Panc1 (cell line): ENCODE results near the gene NFKBIZ. TPM values are rescaled to one million over a fixed set of nuclear protein-coding genes. Genes with fewer than 3 reads are reported as not detected.

Source experiments
- ATAC-seq: fragments of 200-7000 bp; cut with Tn5 transposase; 2 replicates; pipeline ENCODE4 v1.9.1; 2020; ENCODE audit warnings: mild to moderate bottlenecking, moderate library complexity
- BruUV-seq: library from RNA; stranded (reverse); fragments of 400-500 nt; replicated peaks from 2 replicates; lab custom pipeline; 2021; lab: Mats Ljungman, UMichigan
- CTCF ChIA-PET: fragments of 300-600 bp; sonication (Branson Sonifier 250); formaldehyde crosslinking; loops from one replicate; lab custom pipeline; 2022; ENCODE audit warnings: antibody characterized with exemption; lab: Charles Lee
- POLR2A ChIA-PET: fragments of 300-600 bp; sonication (Branson Sonifier 250); formaldehyde crosslinking; loops from one replicate; lab custom pipeline; 2022; ENCODE audit warnings: antibody characterized with exemption; lab: Charles Lee
- DNase-seq: peaks from one replicate; pipeline ENCODE4 v3.0.0-alpha.2; 2010; ENCODE audit warnings: low read depth, low spot score
- H3K27ac ChIP-seq: 2 replicates; pipeline ENCODE4 v1.5.1; 2011; ENCODE audit warnings: mild to moderate bottlenecking, low read length, inconsistent platforms
- H3K27me3 ChIP-seq: fragments of 200-500 bp; sonication (Bioruptor generic); 2 replicates; pipeline ENCODE4 v1.6.0; 2014; ENCODE audit warnings: low read length, inconsistent platforms; ENCODE audit not compliant: control insufficient read depth, insufficient read depth
- H3K36me3 ChIP-seq: fragments of 200-500 bp; sonication (Bioruptor generic); 2 replicates; pipeline ENCODE4 v1.5.1; 2014; ENCODE audit warnings: inconsistent platforms, mild to moderate bottlenecking, low read length, moderate library complexity; ENCODE audit not compliant: control insufficient read depth, insufficient read depth
- H3K4me1 ChIP-seq: 2 replicates; pipeline ENCODE4 v1.5.1; 2011; ENCODE audit warnings: inconsistent platforms, mild to moderate bottlenecking, low read length, moderate library complexity; ENCODE audit not compliant: control insufficient read depth, insufficient read depth
- H3K4me3 ChIP-seq, 2 experiments: 2 replicates each; pipeline ENCODE4 v1.5.1; 2011 to 2012; ENCODE audit warnings: low read depth in 2 of 2, low read length in 2 of 2, mild to moderate bottlenecking in 2 of 2, inconsistent platforms in 1 of 2, moderate library complexity in 1 of 2
- H3K9me3 ChIP-seq: fragments of 200-500 bp; sonication (Bioruptor generic); 2 replicates; pipeline ENCODE4 v1.5.1; 2014; ENCODE audit warnings: low read depth, mild to moderate bottlenecking, inconsistent platforms, low read length, moderate library complexity; ENCODE audit not compliant: control insufficient read depth, insufficient read depth
- POLR2AphosphoS5 ChIP-seq: IDR thresholded peaks from 2 replicates; pipeline ENCODE4 v1.6.1; 2012; ENCODE audit warnings: mild to moderate bottlenecking, low read depth, low read length, moderate library complexity
- REST ChIP-seq, 2 experiments: IDR thresholded peaks; 2 replicates each; pipeline ENCODE4 v1.6.1; 2011 to 2012; ENCODE audit warnings: low read depth in 2 of 2, control low read depth in 1 of 2, low read length in 1 of 2, mild to moderate bottlenecking in 1 of 2, moderate library complexity in 1 of 2; ENCODE audit not compliant: insufficient read depth in 1 of 2
- SIN3A ChIP-seq: IDR thresholded peaks from 2 replicates; pipeline ENCODE4 v1.6.1; 2012; ENCODE audit warnings: low read depth, mild to moderate bottlenecking, low read length, moderate library complexity, borderline replicate concordance; ENCODE audit not compliant: insufficient read depth
- TCF7L2 ChIP-seq: IDR thresholded peaks from 2 replicates; pipeline ENCODE4 v1.6.1; 2011; ENCODE audit warnings: mild to moderate bottlenecking, low read depth, low read length, inconsistent platforms
- in situ Hi-C: cut with HindIII; loops from 2 replicates; pipeline ENCODE4 v1.10.0; 2016; ENCODE audit warnings: low sequenced_read_pairs, low pct_unique_long_range_greater_than_20kb
- intact Hi-C: fragments of 100-400 bp; cut with micrococcal nuclease; formaldehyde crosslinking; loops from one replicate; pipeline ENCODE4 v1.10.0; 2022; ENCODE audit not compliant: unreplicated experiment
- total RNA-seq: library from RNA; stranded (reverse); gene quantifications from one replicate; pipeline ENCODE4 v1.2.1, GENCODE V29; 2021; ENCODE audit not compliant: unreplicated experiment
- TF ChIP-seq, protein P1 (sequence below): fragments of 450-650 bp; IDR thresholded peaks from 2 replicates; pipeline ENCODE4 v1.5.1; 2017; ENCODE audit warnings: mild to moderate bottlenecking

Gene NFKBIZ
- total RNA-seq, 1 experiment from 2014 or later: 17.4 TPM

GRCh38 chr3:101814835-101815234, 34.5 kb upstream of the NFKBIZ start:
- TF ChIP-seq REST (IDR thresholded peaks at IDR 0.05; ENCODE audit: insufficient read depth in 1 of 2, low read depth in 2 of 2, low read length in 1 of 2) (no peak), POLR2AphosphoS5 (no peak), TCF7L2 (no peak), SIN3A (no peak)
- TF ChIP-seq, protein P1, sequence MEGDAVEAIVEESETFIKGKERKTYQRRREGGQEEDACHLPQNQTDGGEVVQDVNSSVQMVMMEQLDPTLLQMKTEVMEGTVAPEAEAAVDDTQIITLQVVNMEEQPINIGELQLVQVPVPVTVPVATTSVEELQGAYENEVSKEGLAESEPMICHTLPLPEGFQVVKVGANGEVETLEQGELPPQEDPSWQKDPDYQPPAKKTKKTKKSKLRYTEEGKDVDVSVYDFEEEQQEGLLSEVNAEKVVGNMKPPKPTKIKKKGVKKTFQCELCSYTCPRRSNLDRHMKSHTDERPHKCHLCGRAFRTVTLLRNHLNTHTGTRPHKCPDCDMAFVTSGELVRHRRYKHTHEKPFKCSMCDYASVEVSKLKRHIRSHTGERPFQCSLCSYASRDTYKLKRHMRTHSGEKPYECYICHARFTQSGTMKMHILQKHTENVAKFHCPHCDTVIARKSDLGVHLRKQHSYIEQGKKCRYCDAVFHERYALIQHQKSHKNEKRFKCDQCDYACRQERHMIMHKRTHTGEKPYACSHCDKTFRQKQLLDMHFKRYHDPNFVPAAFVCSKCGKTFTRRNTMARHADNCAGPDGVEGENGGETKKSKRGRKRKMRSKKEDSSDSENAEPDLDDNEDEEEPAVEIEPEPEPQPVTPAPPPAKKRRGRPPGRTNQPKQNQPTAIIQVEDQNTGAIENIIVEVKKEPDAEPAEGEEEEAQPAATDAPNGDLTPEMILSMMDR: no peak
- BruUV-seq: no TSS peak
- H3K4me3 ChIP-seq: no peak overlapping the region
- intact Hi-C loops: no loop called here
- no peaks in the 10 kb centered on the region for H3K36me3 ChIP-seq
- in situ Hi-C loops: loop anchor here (25.0 kb wide), 1 partner anchor 722 kb away; no protein-coding TSS in a partner anchor
- no peak for ATAC-seq
- H3K9me3 ChIP-seq: no peaks in the 10 kb centered on the region
- H3K27me3 ChIP-seq: no peaks in the 10 kb centered on the region
- ChIA-PET POLR2A (interaction anchor here (0.5 to 1.0 kb wide), 2 partner anchors 8 to 414 kb away, joined by 3 read pairs; no protein-coding TSS in a partner anchor), CTCF (interaction anchor here (1.3 kb wide), 1 partner anchor 410 kb away, joined by 7 read pairs; no protein-coding TSS in a partner anchor)
- no peaks in the 10 kb centered on the region for H3K4me1 ChIP-seq
- no peak overlapping the region for H3K27ac ChIP-seq
- DNase-seq: no peak

DNA sequence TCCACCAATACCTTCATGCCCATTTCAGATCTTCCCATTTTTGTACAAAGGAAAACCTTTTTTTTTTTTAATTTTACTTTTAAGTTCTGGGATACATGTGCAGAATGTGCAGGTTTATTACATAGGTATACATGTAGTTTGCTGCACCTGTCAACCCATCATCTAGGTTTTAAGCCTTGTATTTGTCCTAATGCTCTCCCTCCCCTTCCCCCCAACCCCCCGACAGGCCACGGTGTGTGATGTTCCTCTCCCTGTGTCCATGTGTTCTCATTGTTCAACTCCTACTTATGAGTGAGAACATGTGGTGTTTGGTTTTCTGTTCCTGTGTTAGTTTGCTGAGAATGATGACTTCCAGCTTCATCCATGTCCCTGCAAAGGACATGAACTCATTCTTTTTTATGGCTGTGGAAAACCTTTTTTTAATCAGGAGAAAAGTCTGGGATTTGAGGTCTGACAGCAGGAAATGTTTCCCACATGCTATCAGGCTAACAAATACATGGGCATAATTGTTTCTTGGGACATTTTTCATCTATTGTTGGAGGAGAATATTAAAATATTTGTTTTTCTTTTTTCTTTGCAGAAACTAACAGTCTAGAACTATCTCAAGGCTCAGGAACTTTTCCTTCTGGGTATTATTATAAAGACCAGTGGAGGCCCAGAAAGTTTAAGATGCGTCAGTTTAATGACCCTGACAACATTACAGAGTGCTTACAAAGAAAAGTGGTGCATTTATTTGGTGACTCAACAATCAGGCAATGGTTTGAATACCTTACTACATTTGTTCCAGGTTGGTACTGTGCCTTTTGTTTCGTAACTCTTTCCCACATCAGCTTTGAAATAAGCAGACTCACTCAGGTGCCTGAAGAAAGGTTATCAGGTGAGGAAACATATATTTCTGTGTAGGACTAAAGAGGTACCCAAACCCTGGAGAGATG, 32.8 kb upstream of the NFKBIZ start:
- DNase-seq (no peak), ATAC-seq (no peak)
- Histone ChIP-seq H3K4me1 (no peaks in the 10 kb centered on the region), H3K27ac (no peak overlapping the region), H3K36me3 (no peaks in the 10 kb centered on the region), H3K9me3 (no peaks in the 10 kb centered on the region), H3K4me3 (no peak overlapping the region), H3K27me3 (no peaks in the 10 kb centered on the region)
- TF ChIP-seq POLR2AphosphoS5 (no peak), REST (IDR thresholded peaks at IDR 0.05; ENCODE audit: insufficient read depth in 1 of 2, low read depth in 2 of 2, low read length in 1 of 2) (no peak), SIN3A (no peak), TCF7L2 (no peak)
- TF ChIP-seq, protein P1: no peak
- intact Hi-C loops (no loop called here), in situ Hi-C loops (loop anchor here (25.0 kb wide), 1 partner anchor 721 kb away; no protein-coding TSS in a partner anchor)
- no TSS peak for BruUV-seq
- ChIA-PET CTCF (no interaction called here), POLR2A (no interaction called here)
